Measurements from ENCODE around the gene NKX1-1.

DNA sequence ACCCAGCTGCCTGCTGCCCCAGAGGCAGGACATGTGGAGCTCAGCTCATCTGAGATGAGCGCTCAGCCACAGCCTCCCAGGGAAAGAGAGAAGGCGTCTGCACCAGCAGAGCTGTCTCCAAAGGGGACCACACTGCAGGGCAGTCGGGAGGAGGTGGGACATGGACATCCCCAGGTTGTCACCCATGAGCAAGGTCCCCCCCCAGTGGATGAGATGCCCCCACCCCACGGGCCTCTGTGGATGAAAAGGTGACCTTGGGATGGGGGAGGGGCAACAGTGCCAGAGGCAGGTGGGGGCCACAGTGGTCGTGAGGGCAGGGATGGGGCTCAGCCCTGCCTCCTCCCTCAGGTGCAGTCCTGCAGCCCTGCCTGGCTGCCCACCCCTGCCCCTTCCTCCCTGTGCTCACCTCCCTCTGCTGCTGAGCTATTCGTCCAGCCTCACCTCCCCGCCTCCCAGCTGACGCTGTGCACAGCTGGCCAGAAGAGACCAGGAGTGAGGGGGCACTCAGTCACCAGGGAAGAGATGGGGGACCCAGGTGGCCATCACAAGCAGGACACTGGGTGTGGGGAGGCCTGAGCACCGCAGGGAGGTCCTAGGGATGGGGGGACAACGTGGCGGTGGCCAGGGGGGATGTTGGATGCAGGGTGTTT, 9.3 kb downstream of the NKX1-1 start:
- TF ChIP-seq, protein P1, sequence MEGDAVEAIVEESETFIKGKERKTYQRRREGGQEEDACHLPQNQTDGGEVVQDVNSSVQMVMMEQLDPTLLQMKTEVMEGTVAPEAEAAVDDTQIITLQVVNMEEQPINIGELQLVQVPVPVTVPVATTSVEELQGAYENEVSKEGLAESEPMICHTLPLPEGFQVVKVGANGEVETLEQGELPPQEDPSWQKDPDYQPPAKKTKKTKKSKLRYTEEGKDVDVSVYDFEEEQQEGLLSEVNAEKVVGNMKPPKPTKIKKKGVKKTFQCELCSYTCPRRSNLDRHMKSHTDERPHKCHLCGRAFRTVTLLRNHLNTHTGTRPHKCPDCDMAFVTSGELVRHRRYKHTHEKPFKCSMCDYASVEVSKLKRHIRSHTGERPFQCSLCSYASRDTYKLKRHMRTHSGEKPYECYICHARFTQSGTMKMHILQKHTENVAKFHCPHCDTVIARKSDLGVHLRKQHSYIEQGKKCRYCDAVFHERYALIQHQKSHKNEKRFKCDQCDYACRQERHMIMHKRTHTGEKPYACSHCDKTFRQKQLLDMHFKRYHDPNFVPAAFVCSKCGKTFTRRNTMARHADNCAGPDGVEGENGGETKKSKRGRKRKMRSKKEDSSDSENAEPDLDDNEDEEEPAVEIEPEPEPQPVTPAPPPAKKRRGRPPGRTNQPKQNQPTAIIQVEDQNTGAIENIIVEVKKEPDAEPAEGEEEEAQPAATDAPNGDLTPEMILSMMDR (IDR thresholded peaks at IDR 0.05; ENCODE audit: borderline replicate concordance, extremely low read depth, low read length, poor library complexity, severe bottlenecking): no peak
- no peak for TF ChIP-seq EZH2 (IDR thresholded peaks at IDR 0.05; ENCODE audit: borderline replicate concordance, low read depth, low read length, severe bottlenecking)
